Vagina (tissue), 2 donors: ENCODE measurements around the gene SMAP1.

Experiments used
- CTCF ChIP-seq, 3 experiments: fragments of 450-650 bp in 2 of 3; fragments of 200-600 bp in 1 of 3; sonication (generic) in 1 of 3; IDR thresholded peaks; one replicate each; pipeline ENCODE4 v1.5.1; 2017 to 2019; ENCODE audit warnings: antibody characterized with exemption in 3 of 3, mild to moderate bottlenecking in 2 of 3, moderate library complexity in 2 of 3
- POLR2A ChIP-seq, 2 donors: fragments of 450-650 bp; IDR thresholded peaks; one replicate each; pipeline ENCODE4 v1.6.1; 2017; ENCODE audit warnings: antibody characterized with exemption in 2 of 2, mild to moderate bottlenecking in 2 of 2, moderate library complexity in 2 of 2
- POLR2AphosphoS5 ChIP-seq, 2 donors: sonication (generic); formaldehyde crosslinking; IDR thresholded peaks; one replicate each; pipeline ENCODE4 v1.9.0; 2017; ENCODE audit warnings: antibody characterized with exemption in 2 of 2, mild to moderate bottlenecking in 2 of 2, low read depth in 1 of 2; ENCODE audit not compliant: insufficient read depth in 1 of 2

DNA sequence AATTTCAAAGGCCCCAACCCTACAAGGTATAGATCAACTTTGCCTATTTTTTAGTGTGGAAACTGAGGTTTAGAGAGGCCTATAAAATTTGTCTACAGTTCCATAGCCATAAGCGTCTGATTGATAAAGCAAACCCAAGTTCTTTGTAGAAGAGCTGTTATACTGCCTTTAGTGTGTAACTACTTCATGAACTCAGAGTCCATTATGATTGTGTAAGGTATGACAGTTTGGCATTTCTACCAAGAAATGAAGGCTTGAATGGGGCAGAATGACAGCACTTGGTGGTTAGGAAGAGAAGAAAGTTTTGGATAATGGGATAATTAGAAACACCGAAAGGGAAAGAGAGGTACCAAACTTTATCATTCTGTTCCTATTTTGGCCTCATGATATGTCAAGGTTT, 38.1 kb downstream of the SMAP1 start:
- TF ChIP-seq CTCF (IDR thresholded peaks at IDR 0.05) (no peak), POLR2A (IDR thresholded peaks at IDR 0.05) (no peak), POLR2AphosphoS5 (IDR thresholded peaks at IDR 0.05; ENCODE audit: insufficient read depth in 1 of 2, low read depth in 1 of 2) (no peak)
